Adipose tissue (tissue), 3 donors: ENCODE data around the gene CDC42EP2. TPM values are rescaled to one million over a fixed set of nuclear protein-coding genes. Genes with fewer than 3 reads are reported as not detected.
"Not testable (repeated sequence)": the region's sequence is repeated elsewhere in the genome, so short reads cannot be mapped to it uniquely, and the experiment has no call there.

Experiments
- H3K27ac ChIP-seq: one replicate; pipeline ENCODE4 v1.5.1; 2013; ENCODE audit warnings: low read depth, low read length
- WGBS, 3 donors: extraction: QIAGEN DNeasy Blood & Tissue Kit; methylation state at CpG; one replicate each; pipeline ENCODE4 v1.1.7; 2013; 5-methylcytosine and 5-hydroxymethylcytosine counted together
- polyA plus RNA-seq, 3 donors: library from polyadenylated mRNA; stranded (reverse); fragments of 200-250 nt; gene quantifications; one replicate each; pipeline ENCODE4 v1.2.3, GENCODE V29; 2013
- donor health status: healthy with polysubstance abuse.
- donor health status: Bipolar disorder and iron deficiency.
- donor health status: healthy.

CDC42EP2 gene
- polyA plus RNA-seq, 3 donors: 5.4 to 82.5 (median 50.2) TPM

DNA sequence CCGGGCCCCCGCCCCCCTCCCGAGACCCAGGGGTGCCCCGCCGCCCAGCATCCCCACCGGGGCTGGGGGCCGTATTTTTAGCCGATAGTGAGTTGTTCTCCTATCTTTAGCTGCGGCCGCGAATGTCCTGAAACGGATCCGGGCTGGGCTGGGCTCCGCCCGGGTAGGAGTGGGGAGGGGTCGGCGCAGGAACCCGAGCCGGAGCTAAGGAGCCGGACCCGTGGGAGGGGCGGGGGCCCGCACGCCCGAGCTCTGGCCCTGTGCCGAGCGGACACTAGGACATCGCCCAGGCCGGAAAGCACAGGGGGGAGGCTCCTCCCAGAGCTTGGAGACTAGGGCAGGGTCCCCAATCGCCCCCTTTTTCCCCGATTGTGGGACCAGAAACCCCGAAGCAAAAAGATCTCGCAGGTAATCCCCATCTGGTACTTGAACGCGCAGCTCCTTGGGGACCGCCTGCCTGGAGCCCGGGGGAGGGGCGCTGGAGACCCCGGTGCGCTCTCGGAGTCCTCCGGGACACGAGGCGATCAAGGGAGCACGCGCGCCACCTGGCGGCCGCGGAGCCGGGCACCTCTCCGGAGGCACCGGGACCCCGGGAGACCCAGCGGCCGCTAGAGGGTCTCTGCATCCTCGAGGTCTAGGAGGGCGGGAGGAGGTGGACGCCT is 669 bp downstream of the CDC42EP2 start:
- H3K27ac ChIP-seq: peak overlapping the region; percentile 68
- 0 to 1% (median 1%) methylated on average over 51 to 59 of the region's 59 CpGs for WGBS, 3 donors

DNA sequence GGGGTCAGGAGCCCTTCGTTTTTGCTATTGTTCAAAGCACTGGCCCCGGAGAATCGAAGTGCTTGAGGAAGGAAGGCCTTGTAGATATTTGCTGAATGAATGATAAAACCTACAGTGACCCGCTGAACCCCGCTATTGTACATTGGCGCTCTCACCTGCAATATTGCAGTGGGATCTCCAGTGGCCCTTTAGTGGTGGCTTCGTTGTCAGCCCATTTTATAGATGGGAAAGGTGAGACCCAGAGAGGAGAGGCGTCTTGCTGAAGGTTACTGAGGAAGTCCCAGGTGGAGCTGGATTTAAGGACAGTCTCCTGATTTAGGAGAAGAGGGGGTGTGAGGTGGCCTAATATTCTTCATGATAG is 1.2 kb downstream of the CDC42EP2 start:
- 11 to 15% (median 12%) methylated on average over 8 of the region's 8 CpGs for WGBS, 3 donors
- H3K27ac ChIP-seq: no peak overlapping the region

DNA sequence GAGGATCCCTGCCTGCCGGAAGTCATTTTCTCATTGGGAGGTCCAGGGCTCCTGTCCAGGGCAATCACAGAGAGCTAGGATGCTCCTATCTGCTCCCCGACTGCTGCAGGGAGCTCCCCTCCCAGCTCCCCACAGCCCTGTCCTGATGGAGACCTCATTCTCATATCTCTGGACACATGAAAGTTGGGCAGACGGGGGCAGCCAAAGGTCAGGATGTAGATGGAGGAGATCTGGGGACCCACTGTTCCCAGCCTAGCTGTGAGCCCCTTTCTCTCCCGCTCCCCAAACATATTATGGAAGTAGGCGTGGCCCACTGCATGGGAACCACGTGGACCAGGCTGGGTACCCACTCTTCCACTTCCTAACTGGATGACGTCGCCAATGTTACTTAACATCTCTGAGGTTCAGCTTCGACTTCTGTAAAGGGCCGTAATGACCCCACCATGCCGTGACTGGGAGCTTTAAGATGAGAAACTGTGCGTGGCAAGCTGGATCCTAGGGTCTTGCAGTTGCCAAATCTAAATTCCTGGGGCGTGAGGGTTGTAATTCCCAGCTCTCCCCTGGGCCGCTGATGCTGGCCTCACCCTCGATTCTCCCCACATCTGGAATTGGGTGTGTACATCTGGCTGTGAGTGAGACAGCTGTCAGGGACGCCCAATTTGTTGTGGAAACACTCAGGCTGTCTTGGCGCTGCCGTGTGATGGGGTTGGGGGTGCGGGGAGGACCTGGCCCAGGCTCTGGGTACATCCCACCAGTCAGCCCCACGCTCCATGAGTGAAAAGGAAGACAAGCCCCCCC is 1.8 kb downstream of the CDC42EP2 start:
- no peak overlapping the region for H3K27ac ChIP-seq
- 28 to 52% (median 31%) methylated on average over 20 of the region's 20 CpGs for WGBS, 3 donors

DNA sequence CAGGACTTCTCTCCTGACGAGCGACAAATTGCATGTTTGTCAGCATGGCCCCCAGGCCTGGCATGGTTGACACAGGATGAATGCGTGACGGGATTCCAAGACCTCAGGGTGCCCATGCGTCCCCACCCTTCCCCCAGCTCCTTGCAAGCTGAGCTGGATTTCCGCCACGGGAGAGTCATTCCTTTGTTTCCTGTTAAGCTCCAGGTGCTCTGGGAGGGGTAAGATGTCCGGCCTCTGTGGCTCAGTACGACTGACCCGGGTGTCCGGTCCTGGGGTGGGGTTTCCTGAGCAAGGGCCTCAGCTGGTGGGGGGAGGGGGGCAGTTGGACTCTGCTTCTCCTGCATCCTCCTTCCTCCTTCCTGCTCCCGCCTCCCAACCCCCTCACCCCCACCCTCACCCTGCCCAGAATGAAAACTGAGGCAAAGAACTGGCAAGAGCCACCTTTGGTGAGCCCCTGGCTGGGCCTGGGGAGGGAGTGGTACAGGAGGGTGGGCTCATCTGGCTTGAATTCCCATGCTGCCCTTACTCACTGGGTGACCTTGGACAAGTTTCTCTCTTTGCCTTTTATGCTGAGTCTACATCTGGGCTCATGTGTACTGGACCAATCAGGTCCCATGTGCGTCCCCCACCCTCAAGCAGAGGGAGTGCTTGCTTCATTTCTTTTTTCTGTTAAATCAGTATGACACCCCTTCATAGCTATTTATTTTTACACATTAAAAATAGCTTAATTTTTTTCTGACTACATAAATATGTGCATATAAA is 2.5 kb downstream of the CDC42EP2 start:
- 29 to 32% (median 32%) methylated on average over 12 to 13 of the region's 13 CpGs for WGBS, 3 donors
- H3K27ac ChIP-seq: no peak overlapping the region

DNA sequence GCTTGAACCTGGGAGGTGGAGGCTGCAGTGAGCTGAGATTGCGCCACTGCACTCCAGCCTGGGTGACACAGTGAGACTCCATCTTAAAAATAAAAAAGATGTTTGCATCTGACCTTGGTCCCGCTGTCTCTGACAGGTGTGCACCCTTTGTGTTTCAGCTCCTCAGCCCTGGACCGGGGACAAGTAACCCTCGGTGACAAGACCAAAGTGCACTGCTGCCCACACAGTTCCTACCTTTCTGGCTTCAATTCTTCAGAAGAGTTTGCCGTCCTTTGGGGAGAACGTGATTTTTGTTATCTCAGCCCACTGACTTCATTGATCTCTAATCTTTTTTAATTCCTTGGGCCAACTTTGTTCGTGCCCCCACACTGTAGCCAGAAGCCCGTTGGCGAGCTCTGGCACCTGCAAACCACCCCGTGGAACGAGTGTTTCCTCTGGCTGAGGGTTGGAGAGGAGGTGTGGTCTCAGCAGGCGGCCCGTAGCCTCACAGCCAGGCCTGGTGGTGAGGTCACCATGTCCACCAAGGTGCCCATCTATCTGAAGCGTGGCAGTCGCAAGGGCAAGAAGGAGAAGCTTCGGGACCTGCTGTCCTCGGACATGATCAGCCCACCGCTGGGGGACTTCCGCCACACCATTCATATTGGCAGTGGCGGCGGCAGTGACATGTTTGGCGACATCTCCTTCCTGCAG is 5.9 kb downstream of the CDC42EP2 start:
- no peak overlapping the region for H3K27ac ChIP-seq
- 68 to 81% (median 72%) methylated on average over 22 of the region's 22 CpGs for WGBS, 3 donors

DNA sequence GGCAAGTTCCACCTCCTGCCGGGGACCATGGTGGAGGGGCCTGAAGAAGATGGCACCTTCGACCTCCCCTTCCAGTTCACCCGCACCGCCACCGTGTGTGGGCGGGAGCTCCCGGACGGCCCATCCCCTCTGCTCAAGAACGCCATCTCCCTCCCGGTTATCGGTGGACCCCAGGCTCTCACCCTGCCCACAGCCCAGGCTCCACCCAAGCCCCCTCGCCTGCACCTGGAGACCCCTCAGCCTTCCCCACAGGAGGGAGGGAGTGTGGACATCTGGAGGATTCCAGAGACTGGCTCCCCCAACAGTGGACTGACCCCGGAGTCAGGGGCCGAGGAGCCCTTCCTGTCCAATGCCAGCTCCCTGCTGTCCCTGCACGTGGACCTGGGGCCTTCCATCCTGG is 6.4 kb downstream of the CDC42EP2 start:
- 79 to 87% (median 80%) methylated on average over 15 of the region's 15 CpGs for WGBS, 3 donors
- H3K27ac ChIP-seq: no peak overlapping the region

DNA sequence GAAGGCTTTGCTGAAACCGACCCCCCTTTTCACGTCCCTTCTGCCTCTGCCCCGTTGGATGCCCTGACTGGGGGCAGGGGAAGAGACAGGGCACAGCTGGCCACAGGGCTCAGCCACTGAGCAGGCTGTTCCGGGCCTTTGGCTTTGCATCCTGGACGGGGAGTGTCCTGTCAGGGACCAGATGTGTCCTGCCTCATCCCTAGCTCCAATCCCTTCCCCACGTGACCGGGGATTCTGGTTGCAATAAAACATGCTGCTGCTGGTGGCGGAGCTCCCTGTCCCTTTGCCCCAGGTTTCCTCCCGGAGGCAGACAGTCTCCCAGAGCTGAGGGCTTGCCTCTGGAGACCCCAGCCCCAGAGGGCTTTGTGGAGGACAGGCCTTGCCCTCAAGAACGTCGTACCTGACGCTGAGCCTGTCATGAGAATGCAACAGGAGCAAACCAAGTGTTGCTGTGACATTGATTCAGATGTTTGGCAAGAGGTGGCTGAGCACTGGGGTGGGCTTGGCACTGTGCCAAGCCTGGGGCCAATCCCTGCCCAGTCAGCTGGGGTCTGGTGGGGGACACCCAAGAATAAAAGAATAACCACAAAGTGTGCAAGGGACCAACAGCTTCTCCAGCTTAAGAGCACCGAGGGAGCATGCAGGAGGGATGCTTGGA is 7.3 kb downstream of the CDC42EP2 start:
- H3K27ac ChIP-seq: no peak overlapping the region
- 52 to 73% (median 60%) methylated on average over 12 to 13 of the region's 13 CpGs for WGBS, 3 donors

DNA sequence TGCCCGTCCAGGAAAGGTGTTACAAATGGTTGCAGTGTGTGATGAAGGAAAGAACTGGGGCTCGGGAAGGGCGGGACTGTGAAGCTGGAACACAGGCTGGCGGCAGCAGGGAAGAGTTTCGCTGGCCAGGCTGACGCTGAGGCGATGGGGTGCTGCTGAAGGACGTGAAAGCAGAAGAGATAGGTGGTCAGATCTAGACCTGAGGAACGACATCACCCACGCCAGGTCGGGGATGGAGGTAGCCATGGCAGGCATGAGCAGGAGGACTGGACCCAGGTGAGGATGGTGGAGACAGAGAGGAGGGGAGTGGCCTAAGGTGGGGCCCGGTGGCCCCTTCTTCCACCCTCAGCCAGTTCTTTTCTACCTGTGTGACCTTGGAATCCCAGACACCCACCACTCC is 9.1 kb downstream of the CDC42EP2 start:
- 65 to 72% (median 68%) methylated on average over 12 of the region's 12 CpGs for WGBS, 3 donors
- H3K27ac ChIP-seq: no peak overlapping the region

DNA sequence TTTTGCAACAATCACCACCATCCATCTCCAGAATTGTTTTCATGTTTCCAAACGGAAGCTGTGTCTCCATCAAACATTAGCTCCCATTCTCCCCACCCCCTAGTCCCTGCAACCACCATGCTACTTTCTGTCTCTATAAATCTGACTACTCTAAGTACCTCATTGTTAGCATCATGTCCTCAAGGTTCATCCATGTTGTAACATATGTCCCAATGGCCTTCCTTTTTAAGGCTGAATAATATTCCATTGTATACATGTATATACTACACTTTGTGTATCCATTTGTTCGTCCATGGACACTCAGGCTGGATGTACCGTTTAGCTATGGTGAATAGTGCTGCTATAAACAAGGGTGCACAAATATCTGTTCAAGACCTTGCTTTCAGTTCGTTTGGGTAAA is 10.8 kb downstream of the CDC42EP2 start:
- 77 to 87% (median 86%) methylated on average over 4 of the region's 4 CpGs for WGBS, 3 donors
- no peak overlapping the region for H3K27ac ChIP-seq

DNA sequence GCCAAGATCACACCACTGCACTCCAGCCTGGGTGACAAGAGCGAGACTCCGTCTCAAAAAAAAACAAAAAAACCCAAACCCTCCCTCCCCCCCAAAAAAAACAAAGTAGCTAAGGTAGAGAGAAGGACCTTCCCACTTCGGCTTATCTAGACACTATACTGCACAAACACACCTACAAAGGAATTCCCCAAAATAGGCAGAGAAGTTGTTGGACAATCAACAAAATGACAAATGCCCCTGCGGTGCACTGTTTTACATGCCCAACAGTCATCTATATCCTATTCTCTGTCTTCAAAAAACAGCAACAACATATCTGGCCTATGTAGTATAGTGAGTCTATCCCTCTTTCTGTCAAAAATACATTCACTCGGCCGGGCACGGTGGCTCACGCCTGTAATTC is 12.4 kb downstream of the CDC42EP2 start:
- H3K27ac ChIP-seq: no peak overlapping the region
- 83 to 90% (median 85%) methylated on average over 8 of the region's 8 CpGs for WGBS, 3 donors

DNA sequence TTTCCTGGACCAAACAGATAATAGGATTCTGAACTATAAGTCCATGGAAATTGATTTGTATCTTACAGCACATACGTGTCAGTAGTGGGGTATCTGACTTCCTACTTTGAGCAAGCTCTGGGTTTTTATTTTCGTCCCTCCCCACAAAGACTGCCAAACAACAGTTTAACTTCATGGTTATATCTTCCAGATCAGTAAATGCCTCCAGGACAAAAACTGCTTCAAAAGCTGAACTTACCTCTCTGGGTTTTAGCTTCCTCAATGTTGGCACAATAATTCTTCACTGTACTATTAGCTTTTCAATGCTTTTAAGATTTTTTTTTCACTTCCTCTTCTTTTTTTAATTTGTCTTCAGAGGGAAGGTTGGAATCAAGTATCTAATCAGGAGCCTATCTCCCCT is 14.8 kb downstream of the CDC42EP2 start:
- 22 to 44% (median 40%) methylated on average over 2 of the region's 2 CpGs for WGBS, 3 donors
- H3K27ac ChIP-seq: no peak overlapping the region

DNA sequence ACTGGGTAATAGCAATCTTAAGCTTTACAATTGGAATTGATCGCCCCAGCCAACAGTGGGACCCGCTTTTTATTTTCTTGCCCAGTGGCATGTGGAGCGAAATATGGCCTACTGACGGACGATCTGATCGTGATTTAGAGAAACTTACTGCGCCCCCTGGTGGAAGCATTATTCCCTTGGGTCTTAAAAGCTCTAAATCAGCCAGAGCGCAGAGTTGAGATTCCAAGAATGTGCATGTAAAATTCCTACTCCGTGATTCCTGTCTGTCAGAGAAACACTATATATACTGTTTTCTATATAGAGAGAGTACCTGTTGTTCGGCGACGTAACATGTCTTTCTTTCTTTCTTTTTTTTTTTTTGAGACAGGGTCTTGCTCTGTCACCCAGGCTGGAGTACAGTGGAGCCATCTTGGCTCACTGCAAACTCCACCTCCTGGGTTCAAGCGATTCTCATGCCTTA is 15.3 kb downstream of the CDC42EP2 start:
- WGBS, 3 donors: 5 to 7% (median 6%) methylated on average over 13 of the region's 13 CpGs

DNA sequence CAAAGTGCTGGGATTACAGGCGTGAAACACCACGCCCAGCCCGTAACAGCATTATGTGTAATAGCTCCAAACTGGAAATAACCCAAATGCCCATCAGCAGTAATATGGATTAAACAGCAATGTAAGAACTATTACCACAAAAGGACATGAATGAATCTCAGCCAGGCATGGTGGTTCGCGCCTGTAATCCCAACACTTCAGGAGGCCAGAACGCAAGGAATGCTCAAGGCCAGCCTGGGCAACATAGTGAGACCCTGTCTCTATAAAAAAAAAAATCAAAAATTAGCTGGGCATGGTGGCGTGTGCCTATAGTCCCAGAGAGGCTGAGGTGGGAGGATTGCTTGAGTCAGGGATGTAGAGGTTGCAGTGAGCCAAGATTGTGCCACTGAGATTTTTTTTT is 15.9 kb downstream of the CDC42EP2 start:
- WGBS, 3 donors: 75 to 81% (median 77%) methylated on average over 7 of the region's 7 CpGs
- H3K27ac ChIP-seq: no peak overlapping the region

More for the DNA sequence above, 15.3 kb downstream of the CDC42EP2 start:
- H3K27ac ChIP-seq: no peak overlapping the region

DNA sequence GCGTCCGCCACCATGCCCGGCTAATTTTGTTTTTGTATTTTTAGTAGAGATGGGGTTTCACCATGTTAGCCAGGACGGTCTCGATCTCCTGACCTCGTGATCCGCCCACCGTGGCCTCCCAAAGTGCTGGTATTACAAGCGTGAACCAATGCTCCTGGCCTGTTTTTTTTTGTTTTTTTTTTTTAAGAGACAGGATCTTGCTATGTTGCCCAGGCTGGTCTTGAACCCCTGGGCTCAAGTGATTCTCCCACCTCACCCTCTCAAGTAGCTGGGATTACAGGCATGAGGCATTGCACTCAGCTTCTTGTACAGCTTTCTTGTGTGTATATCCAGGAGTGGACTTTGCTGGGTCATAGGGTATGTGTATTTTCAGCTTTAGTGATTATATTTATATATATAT is 17.9 kb downstream of the CDC42EP2 start:
- not testable (repeated sequence) for H3K27ac ChIP-seq
- WGBS, 3 donors: 92 to 94% (median 94%) methylated on average over 9 of the region's 9 CpGs

DNA sequence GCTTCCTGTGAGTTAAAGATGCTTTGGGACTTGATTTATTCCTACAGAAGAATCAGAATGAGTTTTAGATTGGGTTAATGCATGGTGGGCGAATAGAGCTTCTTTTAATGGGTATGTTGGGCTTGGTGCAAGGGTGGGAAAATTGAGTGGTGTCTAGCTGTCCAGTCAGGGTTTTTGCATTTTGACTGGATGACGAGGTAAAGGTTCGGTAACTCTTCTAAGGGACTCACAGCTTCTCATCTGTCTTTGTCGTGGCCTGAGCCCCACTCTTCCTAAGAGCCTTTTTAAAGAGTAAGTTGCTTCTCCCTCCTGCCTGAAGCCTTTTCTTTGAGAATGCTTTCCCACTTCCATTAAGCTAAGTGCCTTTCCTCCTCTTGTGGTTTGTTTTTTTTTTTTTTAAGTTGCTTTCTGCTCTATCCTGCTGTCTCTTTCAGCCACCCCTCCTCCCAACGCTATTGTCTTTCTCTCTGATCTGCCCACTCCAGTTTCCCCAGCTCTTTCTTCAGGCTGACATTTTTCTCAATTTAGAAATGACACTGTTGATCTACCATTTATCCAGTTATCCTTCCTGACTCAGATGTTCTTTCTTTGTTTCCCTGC is 20.1 kb downstream of the CDC42EP2 start:
- no peak overlapping the region for H3K27ac ChIP-seq
- WGBS, 3 donors: 17 to 24% (median 22%) methylated on average over 5 of the region's 5 CpGs

DNA sequence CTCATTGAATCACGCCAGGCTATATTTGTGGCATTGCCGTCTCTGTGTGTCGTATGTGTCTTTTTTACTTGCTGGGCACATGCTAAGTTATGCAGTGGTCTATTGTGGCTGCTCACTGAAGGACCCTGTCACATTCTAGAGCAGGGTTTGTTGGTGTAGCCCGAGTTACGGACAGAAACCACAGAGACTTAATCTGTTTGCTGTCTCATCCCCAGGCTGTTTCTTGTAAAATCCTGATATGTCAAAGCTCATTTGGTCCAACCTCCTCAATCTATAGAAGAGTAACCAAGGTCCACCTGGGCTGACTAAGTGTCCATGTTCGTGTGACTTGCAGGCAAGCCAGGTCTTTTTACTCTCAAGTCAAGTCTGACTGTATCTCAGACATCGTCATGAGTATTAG is 24.0 kb downstream of the CDC42EP2 start:
- 73 to 88% (median 85%) methylated on average over 7 of the region's 7 CpGs for WGBS, 3 donors
- no peak overlapping the region for H3K27ac ChIP-seq

DNA sequence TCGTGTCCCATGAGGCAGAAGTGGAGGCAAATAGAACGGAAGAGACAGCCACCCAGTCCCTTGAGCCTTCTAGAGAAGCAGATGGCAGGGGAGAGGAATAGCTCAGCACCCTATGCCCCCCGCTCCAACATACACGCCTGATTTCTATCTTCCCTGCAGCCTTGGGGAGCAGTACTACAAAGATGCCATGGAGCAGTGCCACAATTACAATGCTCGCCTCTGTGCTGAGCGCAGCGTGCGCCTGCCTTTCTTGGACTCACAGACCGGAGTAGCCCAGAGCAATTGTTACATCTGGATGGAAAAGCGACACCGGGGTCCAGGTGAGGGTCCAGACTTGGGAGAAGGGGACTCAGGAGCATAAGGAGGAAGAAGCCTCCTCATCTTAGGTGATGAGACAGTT is 25.6 kb downstream of the CDC42EP2 start:
- H3K27ac ChIP-seq: no peak overlapping the region
- 90 to 94% (median 91%) methylated on average over 11 of the region's 11 CpGs for WGBS, 3 donors

DNA sequence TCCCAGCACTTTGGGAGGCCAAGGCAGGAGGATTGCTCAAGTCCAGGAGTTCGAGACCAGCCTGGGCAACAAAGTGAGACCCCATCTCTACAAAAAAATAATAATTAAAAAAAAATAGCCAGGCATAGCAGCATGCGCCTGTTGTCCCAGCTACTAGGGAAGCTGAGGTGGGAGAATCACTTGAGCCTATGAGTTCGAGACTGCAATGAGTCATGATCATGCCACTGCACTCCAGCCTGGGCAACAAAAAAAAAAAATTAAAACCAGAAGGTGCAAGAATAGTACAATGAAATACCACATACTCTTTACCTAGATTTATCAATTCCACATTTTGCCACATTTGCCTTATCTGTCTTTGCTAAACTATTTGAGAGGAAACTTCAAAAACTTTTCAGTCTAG is 27.2 kb downstream of the CDC42EP2 start:
- 94 to 100% (median 96%) methylated on average over 3 of the region's 3 CpGs for WGBS, 3 donors
- H3K27ac ChIP-seq: no peak overlapping the region
